Thoracic aorta (tissue), 2 donors: ENCODE results near the gene EIPR1. TPM values are rescaled to one million over a fixed set of nuclear protein-coding genes. Genes with fewer than 3 reads are reported as not detected.

Experiments
- ATAC-seq: fragments of 150-250 bp; one replicate; pipeline ENCODE4 v1.8.0; 2017; ENCODE audit warnings: low read depth; ENCODE audit not compliant: insufficient number of reproducible peaks, low FRiP score
- DNase-seq: peaks from one replicate; pipeline ENCODE4 v3.0.0-alpha.2; 2020; ENCODE audit warnings: low spot score
- H3K27ac ChIP-seq, 2 donors: fragments of 200-600 bp; sonication (generic); 1 replicate in 1 of 2; 2 replicates in 1 of 2; pipeline ENCODE4 v1.5.1; 2016; ENCODE audit warnings: mild to moderate bottlenecking in 2 of 2, moderate library complexity in 2 of 2
- H3K27me3 ChIP-seq: fragments of 200-600 bp; sonication (generic); replicated peaks from 2 replicates; pipeline ENCODE4 v1.6.0; 2016; ENCODE audit warnings: mild to moderate bottlenecking; ENCODE audit not compliant: insufficient read depth
- H3K36me3 ChIP-seq: fragments of 200-600 bp; sonication (generic); one replicate; pipeline ENCODE4 v1.5.1; 2016
- H3K4me1 ChIP-seq, 2 donors: fragments of 200-600 bp; sonication (generic); 1 replicate in 1 of 2; 2 replicates in 1 of 2; pipeline versions ENCODE4 v1.5.1 to v1.6.0; 2016; ENCODE audit warnings: low read depth in 2 of 2, mild to moderate bottlenecking in 1 of 2; ENCODE audit not compliant: control insufficient read depth in 1 of 2
- H3K4me3 ChIP-seq: fragments of 200-600 bp; sonication (generic); 2 replicates; pipeline ENCODE4 v1.5.1; 2016; ENCODE audit warnings: mild to moderate bottlenecking
- H3K9me3 ChIP-seq: fragments of 200-600 bp; sonication (generic); 2 replicates; pipeline ENCODE4 v1.5.1; 2016
- CTCF ChIP-seq: fragments of 200-600 bp; sonication (generic); IDR thresholded peaks from one replicate; pipeline ENCODE4 v1.5.1; 2019; ENCODE audit warnings: antibody characterized with exemption
- total RNA-seq, 2 donors: library from RNA; depleted of rRNA; stranded (reverse); fragments of >200 nt; gene quantifications; one replicate each; pipeline versions ENCODE4 v1.1.0 to v1.2.3, GENCODE V29; 2016

The EIPR1 gene
- total RNA-seq, 2 donors from 2014 or later: 17.9 to 40.6 TPM

GRCh38 chr2:3204031-3204821 is 173.4 kb downstream of the EIPR1 start:
- H3K27me3 ChIP-seq: no peaks in the 10 kb centered on the region
- DNase-seq: no peak
- no peak for ATAC-seq

GRCh38 chr2:3203497-3204019 is 174.1 kb downstream of the EIPR1 start:
- ATAC-seq: no peak
- Histone ChIP-seq H3K36me3 (no peaks in the 10 kb centered on the region), H3K4me3 (no peak overlapping the region), H3K27me3 (no peaks in the 10 kb centered on the region), H3K4me1 (no peaks in the 10 kb centered on the region), H3K27ac (no peak overlapping the region), H3K9me3 (no peaks in the 10 kb centered on the region)
- TF ChIP-seq CTCF: no peak
- DNase-seq: no peak

More at GRCh38 chr2:3204031-3204821, 173.4 kb downstream of the EIPR1 start:
- no peak for TF ChIP-seq CTCF
- no peak overlapping the region for H3K4me3 ChIP-seq
- H3K4me1 ChIP-seq: no peaks in the 10 kb centered on the region
- no peaks in the 10 kb centered on the region for H3K36me3 ChIP-seq
- no peaks in the 10 kb centered on the region for H3K9me3 ChIP-seq
- no peak overlapping the region for H3K27ac ChIP-seq

- H3K27me3 ChIP-seq: no peaks in the 10 kb centered on the region
- no peaks in the 10 kb centered on the region for H3K4me1 ChIP-seq
- H3K36me3 ChIP-seq: no peaks in the 10 kb centered on the region
- ATAC-seq: no peak
- DNase-seq: no peak
- no peak for TF ChIP-seq CTCF
- H3K4me3 ChIP-seq: no peak overlapping the region
- no peaks in the 10 kb centered on the region for H3K9me3 ChIP-seq
- H3K27ac ChIP-seq: no peak overlapping the region
These were observed 174.7 kb downstream of the EIPR1 start for GRCh38 chr2:3202926-3203325.

GRCh38 chr2:3201281-3201680 is 176.3 kb downstream of the EIPR1 start:
- no peak overlapping the region for H3K4me3 ChIP-seq
- no peak for TF ChIP-seq CTCF
- ATAC-seq: no peak

GRCh38 chr2:3200420-3200939 is 177.1 kb downstream of the EIPR1 start:
- Histone ChIP-seq H3K36me3 (no peaks in the 10 kb centered on the region), H3K27ac (no peak overlapping the region), H3K4me3 (no peak overlapping the region), H3K9me3 (no peaks in the 10 kb centered on the region), H3K4me1 (no peaks in the 10 kb centered on the region), H3K27me3 (no peaks in the 10 kb centered on the region)
- no peak for DNase-seq
- no peak for ATAC-seq
- TF ChIP-seq CTCF: no peak

More at GRCh38 chr2:3201281-3201680, 176.3 kb downstream of the EIPR1 start:
- no peaks in the 10 kb centered on the region for H3K9me3 ChIP-seq
- no peak for DNase-seq
- no peaks in the 10 kb centered on the region for H3K27me3 ChIP-seq
- H3K4me1 ChIP-seq: no peaks in the 10 kb centered on the region
- H3K27ac ChIP-seq: no peak overlapping the region
- no peaks in the 10 kb centered on the region for H3K36me3 ChIP-seq
